ENCODE results near the gene GBA3. TPM values are rescaled to one million over a fixed set of nuclear protein-coding genes. Genes with fewer than 3 reads are reported as not detected.

GBA3 gene
- total RNA-seq (2022; extraction: Qiagen RNA extraction): not detected in 5 replicates

GRCh38 chr4:22692736-22693135 is at the start of gene GBA3:
TSS of gene GBA3 (plus strand) at chr4:22692937.

Other genes starting within 250 kb of the GBA3 start
- 14.0 to 21.2 TPM (median 18.1 TPM) in 5 replicates for gene ADGRA3, start 176.9 kb upstream of the GBA3 start, total RNA-seq (2022; extraction: Qiagen RNA extraction)